ENCODE results near the gene C1QL4. TPM values are rescaled to one million over a fixed set of nuclear protein-coding genes. Genes with fewer than 3 reads are reported as not detected.

Gene C1QL4
- total and polyA plus RNA-seq, 2 donors (not counting 1 experiment from before 2014, with no cell fraction given), result 0.17 TPM; not detected in 1

DNA sequence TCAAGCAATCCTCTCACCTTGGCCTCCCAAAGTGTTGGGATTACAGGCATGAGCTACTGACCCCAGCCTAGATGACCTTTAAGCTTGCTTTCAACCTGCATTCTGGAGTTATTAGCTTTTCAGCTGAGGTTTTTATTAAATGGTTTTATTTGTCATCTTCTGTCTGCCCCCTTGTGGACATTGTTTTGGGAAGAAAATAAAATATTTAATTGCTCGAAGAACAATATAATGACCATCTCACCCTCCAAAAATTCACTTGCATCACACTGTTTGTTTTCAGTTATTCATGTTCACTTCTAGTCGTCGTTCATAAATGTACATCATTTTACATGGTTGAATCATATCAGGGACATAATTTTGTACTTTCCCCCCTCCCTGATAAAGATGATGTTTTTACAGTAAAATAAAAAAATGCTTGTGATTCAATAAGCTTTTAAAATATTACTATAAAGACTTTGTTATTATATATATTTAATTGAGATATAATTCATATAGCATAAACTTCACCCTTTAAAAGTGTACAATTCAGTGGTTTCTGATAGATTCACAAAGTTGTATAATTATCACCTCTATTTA, 20.2 kb upstream of the C1QL4 start:
- no peak overlapping the region for H3K9ac ChIP-seq (ENCODE audit: insufficient read depth, low read length)
- no peak overlapping the region for H3K4me3 ChIP-seq (replicated peaks in 1 of 4; ENCODE audit: control extremely low read depth in 1 of 4, insufficient read depth in 1 of 4, low read depth in 3 of 4, low read length in 4 of 4)
- H3K4me1 ChIP-seq (ENCODE audit: control insufficient read depth, extremely low read depth, insufficient read depth, low read length), result no peaks in the 10 kb centered on the region
- no peak overlapping the region for H3K27ac ChIP-seq (ENCODE audit: insufficient read depth, low read length)
- TF ChIP-seq, protein P1, sequence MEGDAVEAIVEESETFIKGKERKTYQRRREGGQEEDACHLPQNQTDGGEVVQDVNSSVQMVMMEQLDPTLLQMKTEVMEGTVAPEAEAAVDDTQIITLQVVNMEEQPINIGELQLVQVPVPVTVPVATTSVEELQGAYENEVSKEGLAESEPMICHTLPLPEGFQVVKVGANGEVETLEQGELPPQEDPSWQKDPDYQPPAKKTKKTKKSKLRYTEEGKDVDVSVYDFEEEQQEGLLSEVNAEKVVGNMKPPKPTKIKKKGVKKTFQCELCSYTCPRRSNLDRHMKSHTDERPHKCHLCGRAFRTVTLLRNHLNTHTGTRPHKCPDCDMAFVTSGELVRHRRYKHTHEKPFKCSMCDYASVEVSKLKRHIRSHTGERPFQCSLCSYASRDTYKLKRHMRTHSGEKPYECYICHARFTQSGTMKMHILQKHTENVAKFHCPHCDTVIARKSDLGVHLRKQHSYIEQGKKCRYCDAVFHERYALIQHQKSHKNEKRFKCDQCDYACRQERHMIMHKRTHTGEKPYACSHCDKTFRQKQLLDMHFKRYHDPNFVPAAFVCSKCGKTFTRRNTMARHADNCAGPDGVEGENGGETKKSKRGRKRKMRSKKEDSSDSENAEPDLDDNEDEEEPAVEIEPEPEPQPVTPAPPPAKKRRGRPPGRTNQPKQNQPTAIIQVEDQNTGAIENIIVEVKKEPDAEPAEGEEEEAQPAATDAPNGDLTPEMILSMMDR (conservative IDR thresholded peaks at IDR 0.05 in 1 of 2, IDR thresholded peaks at IDR 0.05 in 1 of 2; ENCODE audit: low read depth in 1 of 2, low read length in 2 of 2), result peak; percentile 20 to 56
- TF ChIP-seq EZH2 (IDR thresholded peaks at IDR 0.05; ENCODE audit: low read length, missing control alignments), result no peak
- H3K27me3 ChIP-seq (ENCODE audit: control insufficient read depth, insufficient read depth, low read length), result no peaks in the 10 kb centered on the region
- no peaks in the 10 kb centered on the region for H4K20me1 ChIP-seq (ENCODE audit: control insufficient read depth, extremely low read depth, insufficient read depth, low read length)
- H3K79me2 ChIP-seq (ENCODE audit: control insufficient read depth, insufficient read depth, low read length), result no peaks in the 10 kb centered on the region
- no peaks in the 10 kb centered on the region for H3K9me3 ChIP-seq (ENCODE audit: control insufficient read depth, insufficient read depth, low read depth, low read length)
- H2AFZ ChIP-seq (ENCODE audit: low read length), result no peak overlapping the region
- no peak overlapping the region for H3K4me2 ChIP-seq (ENCODE audit: extremely low read depth, insufficient read depth, low read length)
- H3K36me3 ChIP-seq (ENCODE audit: control insufficient read depth, insufficient read depth, low read length), result no peaks in the 10 kb centered on the region
- DNase-seq (ENCODE audit: low read depth in 2 of 2), result peak; percentile 51 to 81

DNA sequence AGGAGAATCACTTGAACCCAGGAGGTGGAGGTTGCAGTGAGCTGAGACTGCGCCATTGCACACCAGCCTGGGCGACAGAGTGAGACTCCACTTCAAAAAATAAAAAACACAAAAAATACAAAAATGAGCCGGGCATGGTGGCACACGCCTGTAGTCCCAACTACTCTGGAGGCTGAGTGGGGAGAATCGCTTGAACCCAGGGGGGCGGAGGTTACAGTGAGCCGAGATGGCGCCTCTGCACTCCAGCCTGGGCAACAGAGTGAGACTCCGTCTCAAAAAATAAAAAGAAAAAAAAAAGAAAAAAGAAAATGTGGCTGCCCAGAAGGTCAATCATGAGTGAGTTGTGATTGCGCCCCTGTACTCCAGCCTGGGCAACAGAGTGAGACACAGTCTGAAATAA, 18.9 kb upstream of the C1QL4 start:
- H3K27ac ChIP-seq (ENCODE audit: insufficient read depth, low read length), result no peak overlapping the region
- no peak overlapping the region for H2AFZ ChIP-seq (ENCODE audit: low read length)
- H3K9me3 ChIP-seq (ENCODE audit: control insufficient read depth, insufficient read depth, low read depth, low read length), result no peaks in the 10 kb centered on the region
- H3K79me2 ChIP-seq (ENCODE audit: control insufficient read depth, insufficient read depth, low read length), result no peaks in the 10 kb centered on the region
- no peaks in the 10 kb centered on the region for H4K20me1 ChIP-seq (ENCODE audit: control insufficient read depth, extremely low read depth, insufficient read depth, low read length)
- H3K4me1 ChIP-seq (ENCODE audit: control insufficient read depth, extremely low read depth, insufficient read depth, low read length), result no peaks in the 10 kb centered on the region
- no peak overlapping the region for H3K4me3 ChIP-seq (replicated peaks in 1 of 4; ENCODE audit: control extremely low read depth in 1 of 4, insufficient read depth in 1 of 4, low read depth in 3 of 4, low read length in 4 of 4)
- no peak for TF ChIP-seq EZH2 (IDR thresholded peaks at IDR 0.05; ENCODE audit: low read length, missing control alignments)
- TF ChIP-seq, protein P1 (conservative IDR thresholded peaks at IDR 0.05 in 1 of 2, IDR thresholded peaks at IDR 0.05 in 1 of 2; ENCODE audit: low read depth in 1 of 2, low read length in 2 of 2), result no peak
- H3K9ac ChIP-seq (ENCODE audit: insufficient read depth, low read length), result no peak overlapping the region
- DNase-seq (ENCODE audit: low read depth in 2 of 2), result no peak
- H3K27me3 ChIP-seq (ENCODE audit: control insufficient read depth, insufficient read depth, low read length), result no peaks in the 10 kb centered on the region
- no peaks in the 10 kb centered on the region for H3K36me3 ChIP-seq (ENCODE audit: control insufficient read depth, insufficient read depth, low read length)
- no peak overlapping the region for H3K4me2 ChIP-seq (ENCODE audit: extremely low read depth, insufficient read depth, low read length)

DNA sequence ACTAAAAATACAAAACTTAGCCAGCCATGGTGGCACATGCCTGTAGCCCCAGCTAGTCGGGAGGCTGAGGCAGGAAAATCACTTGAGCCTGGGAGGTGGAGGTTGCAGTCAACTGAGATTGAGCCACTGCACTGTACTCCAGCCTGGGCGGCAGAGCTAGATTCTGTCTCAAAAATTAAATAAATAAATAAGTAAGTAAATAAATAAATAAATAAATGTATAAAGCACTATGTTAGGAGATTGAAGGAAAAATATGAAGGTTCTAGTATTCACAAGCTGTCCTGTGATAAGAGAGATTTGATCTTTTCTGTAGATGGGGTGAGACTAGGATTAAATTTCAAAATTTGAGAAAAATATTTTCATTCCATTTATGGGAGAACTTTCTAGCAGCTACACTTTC, 15.4 kb upstream of the C1QL4 start:
- Histone ChIP-seq H3K4me2 (ENCODE audit: extremely low read depth, insufficient read depth, low read length) (no peak overlapping the region), H3K79me2 (ENCODE audit: control insufficient read depth, insufficient read depth, low read length) (no peaks in the 10 kb centered on the region), H3K9me3 (ENCODE audit: control insufficient read depth, insufficient read depth, low read depth, low read length) (no peaks in the 10 kb centered on the region), H4K20me1 (ENCODE audit: control insufficient read depth, extremely low read depth, insufficient read depth, low read length) (no peaks in the 10 kb centered on the region), H3K9ac (ENCODE audit: insufficient read depth, low read length) (no peak overlapping the region), H3K27me3 (ENCODE audit: control insufficient read depth, insufficient read depth, low read length) (no peaks in the 10 kb centered on the region), H2AFZ (ENCODE audit: low read length) (no peak overlapping the region), H3K4me1 (ENCODE audit: control insufficient read depth, extremely low read depth, insufficient read depth, low read length) (peaks cover 5% of the 10 kb centered on the region), H3K27ac (ENCODE audit: insufficient read depth, low read length) (no peak overlapping the region), H3K4me3 (replicated peaks in 1 of 4; ENCODE audit: control extremely low read depth in 1 of 4, insufficient read depth in 1 of 4, low read depth in 3 of 4, low read length in 4 of 4) (no peak overlapping the region), H3K36me3 (ENCODE audit: control insufficient read depth, insufficient read depth, low read length) (no peaks in the 10 kb centered on the region)
- TF ChIP-seq, protein P1 (conservative IDR thresholded peaks at IDR 0.05 in 1 of 2, IDR thresholded peaks at IDR 0.05 in 1 of 2; ENCODE audit: low read depth in 1 of 2, low read length in 2 of 2), result no peak
- TF ChIP-seq EZH2 (IDR thresholded peaks at IDR 0.05; ENCODE audit: low read length, missing control alignments), result no peak
- DNase-seq (ENCODE audit: low read depth in 2 of 2), result no peak

Measured in fibroblast of lung (primary cell).